ENCODE results near the gene NBEAL1.
"Not testable (repeated sequence)": the region's sequence is repeated elsewhere in the genome, so short reads cannot be mapped to it uniquely, and the experiment has no call there.

Gene NBEAL1

DNA sequence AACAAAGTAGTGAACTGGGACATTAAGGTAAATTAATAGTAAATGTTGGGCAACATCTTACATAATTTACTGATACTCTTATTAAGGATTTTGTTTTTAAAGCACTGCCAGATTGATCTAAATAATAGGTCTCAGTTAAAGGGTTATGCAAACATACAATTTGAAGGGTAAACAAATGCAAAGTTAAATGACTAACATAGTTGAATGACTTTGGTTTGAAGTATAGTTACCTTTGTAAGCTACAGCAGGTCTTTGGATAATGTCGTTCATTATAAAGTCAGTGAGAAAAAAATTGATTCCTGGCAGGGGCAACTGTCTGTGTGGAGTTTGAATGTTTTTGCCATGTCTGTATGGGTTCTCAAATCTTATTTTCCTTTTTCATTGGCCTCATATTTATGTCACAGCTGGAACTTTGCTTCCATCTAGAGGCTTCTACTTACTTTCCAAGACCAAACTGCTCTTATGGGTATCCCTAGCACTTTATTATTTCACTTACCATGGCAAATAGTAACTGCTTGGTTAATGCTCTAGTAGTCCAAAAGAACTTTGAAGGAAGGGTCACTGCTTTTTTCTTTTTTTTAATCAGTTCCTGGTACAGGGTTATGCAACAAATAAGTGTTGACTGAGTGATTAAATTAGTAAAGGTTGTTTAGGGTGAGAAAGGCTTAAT is 107.8 kb downstream of the NBEAL1 start:
- FAIRE-seq: peak; percentile 51

DNA sequence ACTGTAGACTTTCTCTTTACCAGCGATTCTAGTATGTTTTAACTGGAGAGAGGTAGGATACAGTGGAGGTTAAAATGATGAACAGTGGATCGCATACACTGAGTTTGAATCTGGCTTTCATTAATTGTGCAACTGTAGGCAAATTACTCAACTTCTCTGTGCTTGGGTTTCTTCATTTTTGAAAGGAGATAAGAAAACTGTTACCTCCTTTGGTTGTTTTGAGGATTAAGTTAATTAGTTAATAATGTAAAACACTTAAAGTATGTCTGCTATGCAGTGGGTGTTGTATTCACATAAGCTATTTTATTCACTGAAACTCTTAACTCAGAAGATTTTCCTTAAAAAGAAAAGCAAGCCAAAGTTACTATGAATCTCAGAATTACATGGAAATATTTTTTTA is 112.3 kb downstream of the NBEAL1 start:
- FAIRE-seq: no peak

GRCh38 chr2:203135105-203135504 is 120.4 kb downstream of the NBEAL1 start:
- FAIRE-seq: no peak

GRCh38 chr2:203143391-203143790 is 128.7 kb downstream of the NBEAL1 start:
- no peak for FAIRE-seq

DNA sequence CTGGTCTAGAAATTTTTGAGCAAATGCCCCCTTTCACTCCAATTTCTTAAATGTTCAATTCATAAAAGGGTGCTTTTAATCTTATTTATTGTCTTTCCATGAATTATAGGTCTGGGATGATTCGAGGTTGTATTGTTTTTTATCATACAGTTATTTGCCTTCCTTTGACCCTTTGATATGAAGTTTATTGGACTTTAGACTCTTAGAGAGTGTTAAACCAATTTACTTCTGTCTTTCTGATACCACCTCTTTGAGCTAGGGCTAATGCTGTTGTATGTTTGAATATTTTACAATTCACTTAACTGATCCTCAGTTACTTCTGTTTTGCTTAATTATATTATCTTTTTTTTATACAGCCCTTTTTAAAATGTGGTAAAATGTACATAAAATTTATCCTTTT is 134.5 kb downstream of the NBEAL1 start:
- FAIRE-seq: no peak

- no peak for FAIRE-seq
These were observed 140.7 kb downstream of the NBEAL1 start for GRCh38 chr2:203155406-203155805.

DNA sequence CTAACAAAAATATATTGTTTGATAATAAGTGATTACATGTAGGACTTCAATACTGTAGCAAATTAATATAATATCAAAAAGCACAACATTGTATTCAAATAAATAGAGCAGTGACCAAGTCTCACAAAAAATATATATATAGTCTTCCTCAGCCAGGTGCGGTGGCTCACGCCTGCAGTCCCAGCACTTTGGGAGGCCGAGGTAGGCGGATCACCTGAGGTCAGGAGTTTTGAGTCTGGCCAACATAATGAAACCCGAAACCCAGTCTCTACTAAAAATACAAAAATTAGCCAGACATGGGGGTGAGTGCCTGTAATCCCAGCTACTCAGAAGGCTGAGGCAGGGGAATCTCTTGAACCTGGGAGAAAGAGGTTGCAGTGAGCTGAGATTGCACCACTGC is 148.0 kb downstream of the NBEAL1 start:
- FAIRE-seq: not testable (repeated sequence)

- FAIRE-seq: no peak
These were observed 149.7 kb downstream of the NBEAL1 start for GRCh38 chr2:203164311-203164935.

GRCh38 chr2:203167751-203168150 is 153.1 kb downstream of the NBEAL1 start:
- no peak for FAIRE-seq

DNA sequence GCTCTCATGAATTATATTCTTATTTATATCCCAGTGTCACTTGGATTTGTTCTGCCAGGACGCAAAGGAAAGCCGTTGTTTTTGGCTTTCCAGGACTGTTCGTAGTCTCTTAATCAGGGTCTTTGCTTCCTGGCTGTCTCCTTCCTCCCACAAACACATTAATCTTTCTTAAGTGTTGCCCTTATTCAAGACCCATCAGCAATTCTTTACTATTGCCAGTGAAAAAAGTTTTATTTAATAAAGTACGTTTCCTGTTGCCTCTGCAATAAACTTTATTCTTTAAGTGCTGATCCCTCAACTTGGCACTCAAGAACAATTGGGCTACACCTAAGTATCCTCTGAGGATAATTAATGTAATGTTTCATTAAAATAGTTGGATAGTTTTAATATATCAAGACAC is 155.8 kb downstream of the NBEAL1 start:
- no peak for FAIRE-seq

GRCh38 chr2:203175371-203175770 is 160.7 kb downstream of the NBEAL1 start:
- FAIRE-seq: no peak

- FAIRE-seq: no peak
These were observed 162.7 kb downstream of the NBEAL1 start for GRCh38 chr2:203177361-203177760.

DNA sequence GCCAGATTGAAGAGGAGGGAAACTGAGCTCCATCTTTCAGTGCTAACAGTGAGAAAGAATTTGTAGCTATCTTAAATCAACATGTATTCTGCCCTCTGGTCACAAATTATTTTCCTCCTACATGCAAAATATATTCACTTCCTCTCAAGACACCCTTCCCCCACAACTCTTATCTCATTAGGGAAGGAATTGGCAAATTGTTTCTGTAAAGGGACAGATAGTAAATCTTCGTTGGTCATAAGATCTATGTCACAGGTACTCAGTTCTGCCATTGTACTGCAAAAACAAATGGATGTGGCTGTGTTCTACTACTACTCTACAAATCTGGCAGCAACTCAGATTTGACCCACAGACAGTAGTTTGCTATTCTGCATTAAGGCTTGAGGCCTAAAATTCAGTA is 171.2 kb downstream of the NBEAL1 start:
- FAIRE-seq: no peak

DNA sequence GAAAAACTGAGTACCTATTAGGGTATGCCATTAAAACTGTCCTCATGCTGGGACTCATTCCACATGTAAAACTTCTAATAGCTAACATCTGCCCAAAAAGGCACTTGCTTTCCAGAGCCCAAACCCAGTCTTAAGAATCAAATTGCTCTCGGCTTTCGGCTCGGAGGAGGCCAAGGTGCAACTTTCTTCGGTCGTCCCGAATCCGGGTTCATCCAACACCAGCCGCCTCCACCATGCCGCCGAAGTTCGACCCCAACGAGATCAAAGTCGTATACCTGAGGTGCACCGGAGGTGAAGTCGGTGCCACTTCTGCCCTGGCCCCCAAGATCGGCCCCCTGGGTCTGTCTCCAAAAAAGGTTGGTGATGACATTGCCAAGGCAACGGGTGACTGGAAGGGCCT is 175.9 kb downstream of the NBEAL1 start:
- FAIRE-seq: not testable (repeated sequence)

GRCh38 chr2:203191026-203191425 is 176.4 kb downstream of the NBEAL1 start:
- peak; percentile 78 for FAIRE-seq

- FAIRE-seq: no peak
These were observed 177.3 kb downstream of the NBEAL1 start for GRCh38 chr2:203191961-203192360.

GRCh38 chr2:203195331-203196036 is 180.8 kb downstream of the NBEAL1 start:
- no peak for FAIRE-seq

DNA sequence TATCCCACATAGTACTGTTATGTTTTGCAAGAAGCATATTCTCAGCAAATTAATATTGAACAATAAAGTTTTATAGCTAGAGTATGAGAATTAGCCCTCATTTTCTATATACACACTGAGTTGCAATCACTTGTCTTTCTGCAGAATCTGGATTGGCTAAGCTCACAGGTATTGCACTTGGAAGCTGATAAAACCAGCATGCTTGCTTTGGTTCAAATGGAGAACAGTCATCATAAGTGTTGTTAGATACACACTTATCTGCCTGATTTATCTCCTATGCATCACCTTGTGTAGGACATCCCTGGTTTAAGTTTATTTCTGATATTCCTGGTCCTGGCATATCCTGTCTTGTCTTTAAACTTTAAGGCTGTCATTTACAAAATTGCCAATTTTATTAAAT is 186.2 kb downstream of the NBEAL1 start:
- FAIRE-seq: no peak

- no peak for FAIRE-seq
These were observed 186.8 kb downstream of the NBEAL1 start for GRCh38 chr2:203201426-203201825.

GRCh38 chr2:203209538-203209937 is 194.9 kb downstream of the NBEAL1 start:
- no peak for FAIRE-seq

DNA sequence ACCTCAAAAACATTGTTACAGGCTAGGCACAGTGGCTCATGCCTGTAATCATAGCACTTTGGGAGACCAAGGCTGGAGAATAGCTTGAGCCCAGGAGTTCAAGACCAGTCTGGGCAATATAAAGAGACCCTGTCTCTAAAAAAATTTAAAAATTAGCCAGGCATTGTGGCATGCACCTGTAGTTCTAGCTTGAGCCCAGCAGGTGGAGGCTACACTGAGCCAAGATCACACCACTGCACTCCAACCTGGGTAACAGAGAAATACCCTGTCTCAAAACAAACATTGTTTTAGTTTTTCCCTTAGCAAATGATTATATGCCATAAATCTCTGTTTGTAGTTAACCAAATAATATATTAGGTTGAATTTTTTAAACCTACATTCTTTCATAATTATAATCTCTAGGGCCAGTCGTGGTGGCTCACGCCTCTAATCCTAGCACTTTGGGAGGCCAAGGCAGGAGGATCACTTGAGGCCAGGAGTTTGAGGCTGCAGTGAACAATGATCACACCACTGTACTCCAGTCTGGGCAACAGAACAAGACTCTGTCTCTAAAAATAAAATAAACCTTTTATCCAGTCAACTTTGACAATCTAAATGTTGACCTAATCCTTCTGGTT is 210.9 kb downstream of the NBEAL1 start:
- no peak for FAIRE-seq

DNA sequence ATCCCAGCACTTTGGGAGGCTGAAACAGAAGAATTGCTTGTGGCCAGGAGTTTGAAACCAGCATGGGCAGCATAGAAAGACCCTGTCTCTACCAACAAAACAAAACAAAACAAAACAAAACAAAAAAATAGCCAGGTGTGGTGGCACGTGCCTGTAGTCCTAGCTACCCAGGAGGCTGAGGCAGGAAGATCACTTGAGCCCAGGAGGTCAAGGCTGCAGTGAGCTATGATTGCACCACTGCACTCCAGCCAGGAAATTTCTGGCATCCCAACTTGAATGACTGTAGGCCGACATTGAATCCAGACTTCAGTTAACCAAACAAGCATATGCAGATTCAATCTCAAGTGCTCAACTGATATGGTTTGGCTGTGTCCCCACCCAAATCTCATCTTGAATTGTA is 215.0 kb downstream of the NBEAL1 start:
- FAIRE-seq: not testable (repeated sequence)

DNA sequence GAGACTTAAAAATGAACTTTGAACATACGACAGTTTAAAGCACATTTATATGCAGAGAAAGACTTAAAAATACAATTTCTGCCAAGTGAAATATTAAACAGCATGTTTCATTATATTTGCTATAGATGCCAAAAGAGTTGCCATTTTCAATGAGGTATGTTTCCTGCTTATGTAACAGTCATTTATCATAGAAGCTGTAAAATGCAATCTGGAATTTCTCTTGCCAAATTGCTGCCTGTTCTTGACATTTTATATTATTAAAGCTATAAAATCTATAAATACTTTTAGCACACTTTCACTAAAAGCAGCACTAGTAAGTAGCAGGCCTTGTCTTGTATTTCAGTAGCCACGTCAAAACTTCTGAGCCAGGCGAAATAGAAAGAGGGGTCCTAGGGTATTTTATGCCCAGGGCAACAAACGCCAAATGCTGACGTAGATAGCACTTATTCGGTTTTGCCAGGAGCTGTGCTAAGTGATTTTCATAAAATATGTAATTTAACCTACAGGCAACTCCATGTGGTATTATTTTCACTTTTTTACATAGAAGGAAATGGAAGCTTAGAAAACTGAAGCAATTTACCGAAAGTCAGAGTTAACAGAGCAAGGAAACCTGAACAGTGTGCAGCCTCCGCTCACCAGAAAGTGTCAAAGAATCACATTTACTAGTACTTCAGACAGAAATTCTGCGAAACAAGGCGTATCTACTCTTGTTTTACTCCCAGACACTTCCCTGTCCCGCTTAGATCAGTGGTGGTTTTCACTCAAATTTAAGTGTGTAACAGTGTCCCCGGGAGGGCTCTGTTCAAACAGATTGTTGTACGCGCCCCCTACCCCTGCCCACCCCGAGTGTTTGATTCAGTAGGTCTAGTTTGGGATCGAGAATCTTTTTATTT is 222.9 kb downstream of the NBEAL1 start:
- no peak for FAIRE-seq

Measured in endometrium (tissue), 2 donors.